MCF 10A (cell line): ENCODE measurements around the gene PHF8. TPM values are rescaled to one million over a fixed set of nuclear protein-coding genes. Genes with fewer than 3 reads are reported as not detected.

Experiments used
- Bru-seq: library from RNA; stranded (reverse); fragments of 400-500 nt; gene quantifications from one replicate; lab custom pipeline; 2021; lab: Mats Ljungman, UMichigan
- BruChase-seq, 2 experiments: library from RNA; stranded (reverse); fragments of 400-500 nt; gene quantifications; one replicate each; lab custom pipeline; 2021; lab: Mats Ljungman, UMichigan
- BruUV-seq: library from RNA; stranded (reverse); fragments of 400-500 nt; replicated peaks from 2 replicates; lab custom pipeline; 2021; lab: Mats Ljungman, UMichigan
- CTCF ChIA-PET: fragments of 300-600 bp; sonication (Branson Sonifier 250); formaldehyde crosslinking; extraction: SDS; loops from one replicate; lab custom pipeline; 2021; ENCODE audit warnings: antibody characterized with exemption, inconsistent platforms; lab: Yijun Ruan, JAX
- POLR2A ChIA-PET: fragments of 300-600, 350-650 bp; sonication (Branson Sonifier 250); formaldehyde crosslinking; extraction: SDS; loops from one replicate; lab custom pipeline; 2020; ENCODE audit warnings: antibody characterized with exemption, inconsistent platforms; lab: Yijun Ruan, JAX
- DNase-seq: peaks from one replicate; pipeline ENCODE4 v3.0.0-alpha.2; 2018; ENCODE audit not compliant: unreplicated experiment
- H3K27ac Mint-ChIP-seq: one replicate; pipeline ENCODE4 v1.8.0; 2022; ENCODE audit warnings: mild to moderate bottlenecking, low read depth, mixed read lengths; ENCODE audit not compliant: unreplicated experiment
- H3K27me3 Mint-ChIP-seq: one replicate; pipeline ENCODE4 v1.8.0; 2022; ENCODE audit warnings: mixed read lengths; ENCODE audit not compliant: insufficient read depth, unreplicated experiment
- H3K36me3 Mint-ChIP-seq: one replicate; pipeline ENCODE4 v1.8.0; 2022; ENCODE audit warnings: mild to moderate bottlenecking, moderate library complexity, mixed read lengths; ENCODE audit not compliant: insufficient read depth, unreplicated experiment
- H3K4me1 Mint-ChIP-seq: one replicate; pipeline ENCODE4 v1.8.0; 2022; ENCODE audit warnings: mixed read lengths; ENCODE audit not compliant: insufficient read depth, unreplicated experiment
- H3K4me3 Mint-ChIP-seq: one replicate; pipeline ENCODE4 v1.8.0; 2022; ENCODE audit warnings: mild to moderate bottlenecking, moderate library complexity, mixed read lengths; ENCODE audit not compliant: unreplicated experiment
- H3K9me3 Mint-ChIP-seq: one replicate; pipeline ENCODE4 v1.8.0; 2022; ENCODE audit warnings: mixed read lengths; ENCODE audit not compliant: unreplicated experiment
- intact Hi-C: fragments of 100-400 bp; cut with micrococcal nuclease; formaldehyde crosslinking; loops from 2 replicates; pipeline ENCODE4 v1.14.1; 2022
- long read RNA-seq: library from polyadenylated mRNA; stranded (forward); transcript quantifications from one replicate; pipeline ENCODE4 v2.0.0, GENCODE V29; 2022
- total RNA-seq: library from RNA; stranded (reverse); gene quantifications from 2 replicates; pipeline ENCODE4 v1.2.3, GENCODE V29; 2022
- TF ChIP-seq, protein P1 (sequence below): fragments of 200-600 bp; IDR thresholded peaks from one replicate; pipeline ENCODE4 v1.8.0; 2022; ENCODE audit warnings: antibody characterized with exemption, mild to moderate bottlenecking; ENCODE audit not compliant: unreplicated experiment

The PHF8 gene
- total RNA-seq = 22.5 and 34.1 TPM in 2 replicates
- percentile 61 among the genes with signal in this experiment for Bru-seq, nascent RNA
- percentile 76 among the genes with signal in this experiment for BruChase-seq, experiment 1, labeled RNA remaining after a 6-hour chase
- BruChase-seq, experiment 2, labeled RNA remaining after a 2-hour chase = percentile 68 among the genes with signal in this experiment
- long read RNA-seq, full-length matches to known transcripts = 3 of 20 reads
- long read RNA-seq, partial matches to known transcripts = 5 of 20 reads
- long read RNA-seq, other reads (novel, unspliced or antisense) = 12 of 20 reads

DNA sequence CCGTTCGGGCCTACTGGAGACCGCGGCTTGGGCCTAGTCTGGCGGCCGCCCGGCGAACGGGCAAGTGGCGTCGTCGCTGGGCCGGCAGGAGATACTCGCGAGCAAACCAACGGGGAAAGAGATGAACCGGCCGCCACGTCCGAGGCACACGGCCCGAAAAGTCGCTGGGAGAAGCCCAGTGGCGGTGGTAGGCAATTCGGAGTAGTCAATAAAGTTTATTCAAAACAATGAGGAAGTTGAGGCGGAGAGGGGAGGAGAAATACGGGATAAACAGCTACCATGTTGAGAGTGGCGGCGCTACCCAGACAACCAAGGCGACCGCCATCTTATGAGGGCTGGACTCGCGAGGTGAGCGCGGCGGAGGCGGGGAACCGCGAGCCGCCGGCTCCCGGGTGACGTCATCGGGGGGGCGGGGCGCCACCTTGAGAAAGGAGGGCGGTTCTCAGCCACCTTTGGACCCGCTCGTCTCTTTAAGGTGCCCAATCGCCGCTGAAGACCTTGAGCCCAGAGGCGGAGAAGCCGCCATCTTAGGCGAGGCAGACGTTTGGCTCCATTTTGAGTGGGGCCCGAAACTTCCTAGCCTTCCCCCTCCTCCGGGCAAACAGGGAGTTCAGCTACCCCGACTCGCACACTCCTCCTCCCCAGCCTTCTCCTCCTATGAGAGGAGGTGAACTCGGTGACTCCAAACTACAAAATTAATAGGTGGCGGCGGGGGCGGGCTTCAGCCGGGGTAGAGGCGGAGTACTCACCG, at the start of gene PHF8:
TSS of gene PHF8 (minus strand) at position 348 of the 751 bp plus-strand sequence. CDS start 1,745 bp downstream, outside the sequence.
- ChIA-PET CTCF (interaction anchor here (0.6 kb wide), 1 partner anchor 25 kb away, joined by 3 read pairs; no protein-coding TSS in a partner anchor), POLR2A (interaction anchor here (0.7 to 4.5 kb wide), 19 partner anchors 14 to 956 kb away, joined by 3 to 96 read pairs (median 5); partner anchors contain the start of genes APEX2, FAM120C, GNL3L and HUWE1)
- peaks cover 11% of the 10 kb centered on the region for H3K4me1 Mint-ChIP-seq
- TF ChIP-seq, protein P1, sequence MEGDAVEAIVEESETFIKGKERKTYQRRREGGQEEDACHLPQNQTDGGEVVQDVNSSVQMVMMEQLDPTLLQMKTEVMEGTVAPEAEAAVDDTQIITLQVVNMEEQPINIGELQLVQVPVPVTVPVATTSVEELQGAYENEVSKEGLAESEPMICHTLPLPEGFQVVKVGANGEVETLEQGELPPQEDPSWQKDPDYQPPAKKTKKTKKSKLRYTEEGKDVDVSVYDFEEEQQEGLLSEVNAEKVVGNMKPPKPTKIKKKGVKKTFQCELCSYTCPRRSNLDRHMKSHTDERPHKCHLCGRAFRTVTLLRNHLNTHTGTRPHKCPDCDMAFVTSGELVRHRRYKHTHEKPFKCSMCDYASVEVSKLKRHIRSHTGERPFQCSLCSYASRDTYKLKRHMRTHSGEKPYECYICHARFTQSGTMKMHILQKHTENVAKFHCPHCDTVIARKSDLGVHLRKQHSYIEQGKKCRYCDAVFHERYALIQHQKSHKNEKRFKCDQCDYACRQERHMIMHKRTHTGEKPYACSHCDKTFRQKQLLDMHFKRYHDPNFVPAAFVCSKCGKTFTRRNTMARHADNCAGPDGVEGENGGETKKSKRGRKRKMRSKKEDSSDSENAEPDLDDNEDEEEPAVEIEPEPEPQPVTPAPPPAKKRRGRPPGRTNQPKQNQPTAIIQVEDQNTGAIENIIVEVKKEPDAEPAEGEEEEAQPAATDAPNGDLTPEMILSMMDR = no peak
- H3K36me3 Mint-ChIP-seq = peaks cover 35% of the 10 kb centered on the region
- peak; percentile 94 for DNase-seq
- peak within 1 kb of the TSS; percentile 86 for H3K4me3 Mint-ChIP-seq
- H3K9me3 Mint-ChIP-seq = no peaks in the 10 kb centered on the region
- BruUV-seq = no TSS peak
- peak within 1 kb of the TSS; percentile 99 for H3K27ac Mint-ChIP-seq
- intact Hi-C loops = loop anchor here (1.0 to 10.0 kb wide), 3 partner anchors 139 to 593 kb away; partner anchors contain the start of gene FAM120C
- peaks cover 24% of the 10 kb centered on the region for H3K27me3 Mint-ChIP-seq

DNA sequence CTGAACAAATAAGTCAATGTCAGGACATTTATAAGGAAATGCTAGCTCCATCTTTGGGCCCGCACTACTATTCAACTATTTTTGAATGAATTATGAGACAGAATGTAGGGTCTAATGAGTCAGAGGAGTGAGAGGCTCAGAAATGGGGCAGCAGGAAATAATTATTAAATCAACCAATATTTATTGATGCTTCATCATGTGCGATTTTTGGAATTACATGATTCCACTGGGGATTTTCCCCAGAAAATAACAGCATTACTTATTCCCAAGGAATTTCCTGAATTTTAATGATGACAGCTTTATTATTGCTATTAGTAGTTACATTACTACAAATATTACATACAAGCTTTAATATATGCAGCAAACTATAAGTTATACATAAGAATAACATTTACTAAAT, 49.3 kb upstream of the PHF8 start:
- BruUV-seq = no TSS peak
- TF ChIP-seq, protein P1 = no peak
- Mint-ChIP-seq H3K4me1 (peaks cover 4% of the 10 kb centered on the region), H3K36me3 (no peaks in the 10 kb centered on the region), H3K9me3 (no peaks in the 10 kb centered on the region), H3K27ac (peak overlapping the region; percentile 46), H3K4me3 (no peak overlapping the region), H3K27me3 (peaks cover 17% of the 10 kb centered on the region)
- ChIA-PET POLR2A (interaction anchor here (0.9 to 1.1 kb wide), 4 partner anchors 13 to 347 kb away, joined by 3 to 6 read pairs (median 3); partner anchors contain the start of genes PHF8 and TSR2), CTCF (interaction anchor here (0.7 kb wide), 1 partner anchor 10 kb away, joined by 5 read pairs; no protein-coding TSS in a partner anchor)
- intact Hi-C loops = no loop called here
- DNase-seq = no peak

DNA sequence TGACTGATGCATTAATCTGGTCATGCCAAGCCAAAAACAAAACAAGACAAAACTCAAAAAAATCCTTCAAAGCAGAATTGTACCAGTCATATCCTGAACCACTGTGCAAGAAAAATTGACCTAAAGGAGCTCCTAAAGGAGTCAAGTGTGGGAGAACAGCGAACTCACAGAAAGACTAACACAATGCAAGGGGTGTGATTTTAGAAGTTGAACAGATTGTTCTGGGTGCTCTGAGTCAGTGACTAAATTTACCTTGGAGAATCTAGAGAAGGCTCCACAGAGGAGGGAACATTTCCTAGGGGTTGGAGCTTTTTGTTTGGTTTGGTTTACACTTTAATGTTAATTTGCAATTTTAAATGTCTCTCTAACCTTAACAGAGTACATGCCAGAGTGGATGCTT, 48.9 kb upstream of the PHF8 start:
- no peak overlapping the region for H3K4me3 Mint-ChIP-seq
- ChIA-PET POLR2A (interaction anchor here (0.9 to 1.1 kb wide), 4 partner anchors 13 to 347 kb away, joined by 3 to 6 read pairs (median 3); partner anchors contain the start of genes PHF8 and TSR2), CTCF (no interaction called here)
- peaks cover 4% of the 10 kb centered on the region for H3K4me1 Mint-ChIP-seq
- peak overlapping the region; percentile 46 for H3K27ac Mint-ChIP-seq
- no TSS peak for BruUV-seq
- peaks cover 17% of the 10 kb centered on the region for H3K27me3 Mint-ChIP-seq
- no peak for DNase-seq
- H3K9me3 Mint-ChIP-seq = no peaks in the 10 kb centered on the region
- intact Hi-C loops = no loop called here
- TF ChIP-seq, protein P1 = no peak
- peaks cover 3% of the 10 kb centered on the region for H3K36me3 Mint-ChIP-seq

DNA sequence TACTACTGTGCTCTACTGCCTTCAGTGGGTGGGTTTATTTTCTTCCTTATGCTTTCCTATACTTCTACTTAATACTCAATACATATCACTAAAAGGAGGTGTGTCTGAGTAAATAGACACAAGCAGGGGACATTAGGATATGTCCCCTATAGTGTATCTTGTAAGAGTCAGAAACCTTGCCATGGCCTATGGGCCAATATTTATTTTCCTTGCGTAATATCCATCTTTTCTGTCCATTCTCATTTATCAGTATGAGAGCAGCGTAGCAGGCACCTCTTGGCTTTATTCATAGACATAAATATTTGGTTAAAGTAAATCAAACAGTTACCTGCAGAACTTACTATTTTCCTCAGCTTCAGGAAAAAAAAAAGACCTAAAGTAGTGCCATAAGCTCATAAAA, 46.6 kb upstream of the PHF8 start:
- CTCF ChIA-PET = no interaction called here
- POLR2A ChIA-PET = interaction anchor here (0.6 kb wide), 1 partner anchor 548 kb away, joined by 5 read pairs; no protein-coding TSS in a partner anchor
- H3K27ac Mint-ChIP-seq = no peak overlapping the region
- TF ChIP-seq, protein P1 = no peak
- H3K4me3 Mint-ChIP-seq = no peak overlapping the region
- no TSS peak for BruUV-seq
- H3K27me3 Mint-ChIP-seq = peaks cover 27% of the 10 kb centered on the region
- H3K36me3 Mint-ChIP-seq = peaks cover 6% of the 10 kb centered on the region
- no peaks in the 10 kb centered on the region for H3K9me3 Mint-ChIP-seq
- DNase-seq = no peak
- H3K4me1 Mint-ChIP-seq = peaks cover 4% of the 10 kb centered on the region
- intact Hi-C loops = no loop called here
